Urinary bladder (tissue), 4 donors: ENCODE data around the gene FAM13A. TPM values are rescaled to one million over a fixed set of nuclear protein-coding genes. Genes with fewer than 3 reads are reported as not detected.
"Not testable (repeated sequence)": the region's sequence is repeated elsewhere in the genome, so short reads cannot be mapped to it uniquely, and the experiment has no call there.

ENCODE experiments used
- DNase-seq: peaks from one replicate; pipeline ENCODE4 v3.0.0-alpha.2; 2015; ENCODE audit errors: extremely low spot score
- H3K27ac ChIP-seq: one replicate; pipeline ENCODE4 v1.5.1; 2013; ENCODE audit warnings: low read depth, mild to moderate bottlenecking, moderate library complexity
- H3K36me3 ChIP-seq: one replicate; pipeline ENCODE4 v1.6.1; 2013; ENCODE audit warnings: mild to moderate bottlenecking, moderate library complexity; ENCODE audit not compliant: insufficient read depth
- H3K4me1 ChIP-seq: one replicate; pipeline ENCODE4 v1.6.1; 2013; ENCODE audit warnings: mild to moderate bottlenecking, moderate library complexity; ENCODE audit not compliant: insufficient read depth
- H3K4me3 ChIP-seq: one replicate; pipeline ENCODE4 v1.5.1; 2013; ENCODE audit warnings: low read depth, low read length
- WGBS: extraction: QIAGEN DNeasy Blood & Tissue Kit; methylation state at CpG from one replicate; pipeline ENCODE4 v1.1.7; 2013; 5-methylcytosine and 5-hydroxymethylcytosine counted together
- polyA plus RNA-seq: library from polyadenylated mRNA; stranded (reverse); fragments of 200-250 nt; gene quantifications from one replicate; pipeline ENCODE4 v1.2.3, GENCODE V29; 2013
- total RNA-seq: library from RNA; depleted of rRNA; stranded (reverse); fragments of >200 nt; gene quantifications from one replicate; pipeline ENCODE4 v1.2.3, GENCODE V29; 2014
- donor health status: healthy with polysubstance abuse.
- donor health status: healthy.

The FAM13A gene
- total and polyA plus RNA-seq, 2 donors = 21.9 to 85.3 TPM

- DNase-seq, H3K4me3 ChIP-seq, H3K36me3 ChIP-seq, H3K27ac ChIP-seq, H3K4me1 ChIP-seq: not testable (repeated sequence)
- WGBS = 49% methylated on average over 2 of the region's 2 CpGs
These were observed 859 bp upstream of the FAM13A start for GRCh38 chr4:89057844-89058243.

DNA sequence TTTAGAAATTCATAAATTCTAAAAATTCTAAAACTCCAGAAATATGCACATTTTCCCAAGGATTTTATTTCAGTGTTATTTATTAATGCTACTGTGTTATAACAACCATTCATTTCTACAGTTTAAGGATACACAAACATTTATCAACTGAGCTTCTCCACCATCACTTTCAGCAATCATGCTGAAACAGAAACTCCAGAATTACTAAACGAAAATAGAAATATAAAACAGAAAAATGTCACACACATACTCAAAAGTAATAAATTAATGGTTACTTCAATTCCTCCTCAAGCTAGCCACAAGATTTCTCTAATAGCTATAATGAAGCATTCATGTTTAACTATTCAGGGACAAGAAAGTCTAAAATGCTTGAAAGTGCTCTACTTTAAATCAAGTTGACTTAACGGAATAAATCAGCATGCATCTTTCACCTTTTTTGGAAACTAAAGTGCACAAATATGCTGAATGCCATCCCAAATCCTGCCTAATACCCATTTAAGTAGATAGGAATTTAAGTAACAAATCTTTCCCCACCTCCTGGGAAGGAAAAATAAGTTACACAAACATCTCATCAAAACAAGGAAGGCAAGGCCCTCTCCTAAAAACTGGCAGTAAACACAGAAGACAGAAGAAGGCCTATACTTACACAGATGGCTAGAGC is 563 bp downstream of the FAM13A start:
- Histone ChIP-seq H3K4me1 (no peaks in the 10 kb centered on the region), H3K27ac (peak overlapping the region; percentile 50), H3K4me3 (peak overlapping the region; percentile 58), H3K36me3 (no peaks in the 10 kb centered on the region)
- 13% methylated on average over 2 of the region's 2 CpGs for WGBS
- DNase-seq = no peak

DNA sequence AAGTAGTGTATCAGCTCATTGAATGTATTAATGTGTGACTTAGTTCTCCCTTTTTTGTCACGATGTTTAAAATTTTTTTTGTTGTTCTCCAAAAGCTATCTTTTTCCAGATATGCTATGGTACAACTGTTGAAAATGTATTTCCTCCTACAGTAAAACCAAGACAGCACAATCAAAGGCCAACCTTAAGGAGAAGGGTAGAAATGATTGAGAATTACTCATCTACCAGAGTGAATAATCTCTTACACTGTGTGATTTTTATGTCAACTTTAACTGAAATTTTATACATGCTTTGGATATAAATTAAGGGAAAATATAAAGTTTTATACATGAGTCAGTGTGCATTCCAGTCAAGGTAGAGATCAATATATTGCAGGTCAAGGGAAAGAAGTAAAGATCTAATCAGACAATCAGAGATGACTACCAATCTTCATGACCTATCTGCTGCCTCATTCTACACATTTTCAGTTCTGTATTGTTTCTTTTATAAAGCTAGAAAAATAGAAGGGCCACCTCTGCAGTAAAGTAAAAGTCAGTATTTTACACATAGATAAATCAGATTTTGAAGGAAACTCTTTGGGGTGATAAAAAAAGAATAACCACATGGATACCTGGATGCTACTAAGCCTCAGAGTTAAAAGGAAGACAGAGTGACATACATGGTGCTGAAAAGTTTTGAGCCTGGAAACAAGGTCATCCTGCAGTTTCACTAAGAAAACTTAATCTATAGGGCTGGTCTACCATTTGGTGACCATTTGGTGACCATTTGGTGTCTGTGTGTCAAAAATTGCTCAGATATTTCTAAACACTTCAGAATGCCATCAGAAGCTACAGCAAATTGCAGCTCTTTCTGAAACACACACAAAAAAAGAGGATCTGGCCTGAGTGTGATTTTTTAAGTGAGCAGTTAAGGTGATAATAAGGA is 1.6 kb downstream of the FAM13A start:
- peak overlapping the region; percentile 30 for H3K4me3 ChIP-seq
- no peak for DNase-seq
- WGBS = 56% methylated on average over 1 of the region's 1 CpG
- no peak overlapping the region for H3K27ac ChIP-seq
- no peaks in the 10 kb centered on the region for H3K4me1 ChIP-seq
- H3K36me3 ChIP-seq = no peaks in the 10 kb centered on the region

DNA sequence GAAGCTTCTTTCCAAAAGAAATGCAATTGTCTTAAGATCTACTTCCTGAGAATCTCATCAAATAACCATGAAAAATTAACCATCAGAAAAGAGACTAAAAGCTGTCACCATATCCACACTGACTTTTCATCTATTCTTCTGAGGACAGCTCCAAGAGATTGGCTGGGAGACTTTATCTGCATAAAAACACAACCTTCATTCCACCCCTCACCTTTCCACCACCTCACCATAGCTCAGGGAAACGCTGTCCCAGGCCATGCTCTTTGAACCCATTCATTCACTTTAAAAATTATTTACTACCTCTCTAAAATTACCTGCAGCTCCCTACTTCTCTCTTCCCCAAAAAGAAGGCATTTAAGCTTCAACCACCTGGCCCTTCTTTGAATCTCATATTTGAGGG is 2.4 kb downstream of the FAM13A start:
- no peaks in the 10 kb centered on the region for H3K36me3 ChIP-seq
- no peak for DNase-seq
- 28% methylated on average over 1 of the region's 1 CpG for WGBS
- no peaks in the 10 kb centered on the region for H3K4me1 ChIP-seq
- no peak overlapping the region for H3K4me3 ChIP-seq
- no peak overlapping the region for H3K27ac ChIP-seq

DNA sequence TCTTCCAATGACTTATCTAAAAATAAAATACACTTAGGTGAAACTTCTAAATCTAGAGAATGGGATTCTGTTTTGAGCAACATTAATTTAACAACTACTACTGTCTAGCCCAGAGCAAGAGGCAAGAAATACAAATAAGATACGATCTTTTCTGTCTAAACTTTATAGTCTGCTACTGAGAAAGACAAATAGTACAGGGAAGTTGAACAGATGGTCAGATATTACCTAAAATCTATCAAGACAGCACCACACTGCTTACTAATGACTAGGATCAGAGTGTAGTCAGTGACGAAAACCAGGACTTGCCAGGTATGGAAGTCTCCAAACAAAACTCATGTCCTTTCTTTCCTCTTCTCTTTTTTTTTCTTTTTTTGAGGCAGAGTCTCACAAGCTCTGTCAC is 7.1 kb downstream of the FAM13A start:
- 78% methylated on average over 2 of the region's 2 CpGs for WGBS
- Histone ChIP-seq H3K27ac (no peak overlapping the region), H3K4me1 (no peaks in the 10 kb centered on the region), H3K4me3 (no peak overlapping the region), H3K36me3 (no peaks in the 10 kb centered on the region)
- DNase-seq = no peak

- 75% methylated on average over 4 of the region's 4 CpGs for WGBS
- no peaks in the 10 kb centered on the region for H3K4me1 ChIP-seq
- H3K27ac ChIP-seq = no peak overlapping the region
- DNase-seq = no peak
- H3K36me3 ChIP-seq = no peaks in the 10 kb centered on the region
- no peak overlapping the region for H3K4me3 ChIP-seq
These were observed 7.9 kb downstream of the FAM13A start for GRCh38 chr4:89048906-89049601.

DNA sequence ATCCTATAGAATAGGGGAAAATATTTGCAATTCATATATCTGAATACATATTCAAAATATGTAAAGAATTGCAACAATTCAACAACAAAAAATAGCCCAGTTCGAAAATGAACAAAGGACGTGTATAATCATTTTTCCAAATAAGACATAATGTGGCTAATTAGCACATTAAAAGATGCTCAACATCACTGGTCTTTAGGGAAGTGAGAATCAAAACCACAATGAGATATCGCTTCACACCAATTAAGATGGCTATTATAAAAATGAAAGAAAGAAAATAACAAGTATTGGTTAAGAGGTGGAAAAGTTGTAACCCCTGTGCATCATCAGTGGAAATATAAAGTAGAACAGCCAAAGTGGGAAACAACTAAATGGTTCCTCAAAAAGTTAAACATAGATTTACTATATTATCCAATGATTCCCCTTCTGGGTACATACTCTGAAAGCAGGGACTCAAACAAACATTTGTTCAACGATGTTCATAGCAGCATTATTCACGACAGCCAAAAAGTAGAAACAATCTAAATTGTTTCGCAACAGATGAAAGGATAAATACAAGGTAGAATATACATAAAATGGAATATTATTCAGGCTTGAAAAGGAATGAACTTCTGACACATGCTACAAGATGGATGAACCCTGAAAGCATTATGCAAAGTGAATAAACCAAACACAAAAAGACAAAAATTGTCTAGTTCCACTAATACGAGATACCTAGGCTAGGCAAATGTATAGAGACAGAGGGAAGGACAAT is 12.7 kb downstream of the FAM13A start:
- Histone ChIP-seq H3K36me3 (no peaks in the 10 kb centered on the region), H3K27ac (no peak overlapping the region), H3K4me1 (no peaks in the 10 kb centered on the region), H3K4me3 (no peak overlapping the region)
- 95% methylated on average over 7 of the region's 7 CpGs for WGBS
- no peak for DNase-seq

DNA sequence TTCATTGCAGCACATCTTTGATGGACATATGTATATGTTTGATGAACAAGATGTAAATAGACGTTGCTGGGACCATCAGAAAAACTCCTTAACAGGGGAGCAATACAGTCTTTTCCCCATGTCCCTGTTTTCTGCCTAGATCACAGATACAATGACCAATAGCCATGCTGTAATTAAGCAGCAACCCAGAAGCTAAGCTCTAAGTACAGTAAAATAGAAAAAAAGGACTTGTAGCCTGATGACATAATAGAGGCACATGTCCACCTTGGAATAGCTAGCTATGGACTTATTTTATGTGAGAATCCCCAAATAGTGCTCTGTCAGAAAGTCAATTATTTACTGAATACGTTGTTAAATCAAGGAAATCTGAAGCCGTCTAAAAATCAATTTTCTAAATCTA is 14.9 kb downstream of the FAM13A start:
- Histone ChIP-seq H3K4me3 (no peak overlapping the region), H3K4me1 (no peaks in the 10 kb centered on the region), H3K36me3 (no peaks in the 10 kb centered on the region), H3K27ac (no peak overlapping the region)
- DNase-seq = no peak
- WGBS = 88% methylated on average over 3 of the region's 3 CpGs

DNA sequence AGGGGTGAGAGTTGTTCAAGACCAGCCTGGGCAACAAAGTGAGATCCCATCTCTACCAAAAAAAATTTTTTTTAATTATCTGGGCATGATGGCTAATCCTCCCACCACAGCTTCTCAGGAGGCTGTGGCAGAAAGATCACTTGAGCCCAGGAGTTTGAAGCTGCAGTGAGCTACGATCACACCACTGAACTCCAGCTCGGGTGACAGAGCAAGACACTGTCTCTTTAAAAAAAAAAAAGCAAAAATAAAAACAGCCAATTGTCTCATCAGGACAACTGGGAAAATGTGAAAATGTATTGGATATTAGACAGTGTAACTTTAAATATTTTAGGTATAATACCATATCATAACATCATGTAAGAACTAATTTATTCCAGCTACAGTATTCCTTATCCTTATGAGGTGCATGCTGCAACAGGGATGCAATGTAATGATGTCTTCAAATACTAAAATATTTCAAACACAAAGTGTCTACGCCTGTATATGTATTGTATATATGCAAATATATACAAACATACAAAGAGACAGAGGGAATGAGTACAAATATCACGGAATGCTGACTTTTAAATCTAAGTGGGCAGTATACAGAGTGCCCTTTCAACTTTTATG is 17.2 kb downstream of the FAM13A start:
- Histone ChIP-seq H3K4me3 (no peak overlapping the region), H3K4me1 (no peaks in the 10 kb centered on the region), H3K27ac (no peak overlapping the region), H3K36me3 (no peaks in the 10 kb centered on the region)
- WGBS = 67% methylated on average over 4 of the region's 4 CpGs
- DNase-seq = no peak

DNA sequence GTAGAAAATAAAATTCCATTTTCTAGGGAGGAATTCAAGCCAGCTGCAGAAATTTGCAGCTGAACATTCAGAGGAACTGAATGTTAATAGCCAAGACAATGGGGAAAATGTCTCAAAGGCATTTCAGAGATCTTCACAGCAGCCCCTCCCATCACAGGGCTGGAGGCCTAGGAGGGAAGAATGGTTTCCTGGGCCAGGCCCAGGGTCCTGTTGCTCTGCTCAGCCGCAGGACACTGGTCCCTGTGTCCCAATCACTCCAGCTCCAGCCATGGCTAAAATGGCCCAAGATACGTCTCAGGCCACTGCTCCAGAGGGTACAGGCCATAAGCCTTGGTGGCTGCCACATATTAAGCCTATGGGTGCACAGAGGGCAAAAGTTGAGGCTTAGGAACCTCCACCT is 20.4 kb downstream of the FAM13A start:
- H3K27ac ChIP-seq = no peak overlapping the region
- WGBS = 100% methylated on average over 2 of the region's 2 CpGs
- H3K4me1 ChIP-seq = no peaks in the 10 kb centered on the region
- H3K4me3 ChIP-seq = no peak overlapping the region
- no peaks in the 10 kb centered on the region for H3K36me3 ChIP-seq
- DNase-seq = no peak

DNA sequence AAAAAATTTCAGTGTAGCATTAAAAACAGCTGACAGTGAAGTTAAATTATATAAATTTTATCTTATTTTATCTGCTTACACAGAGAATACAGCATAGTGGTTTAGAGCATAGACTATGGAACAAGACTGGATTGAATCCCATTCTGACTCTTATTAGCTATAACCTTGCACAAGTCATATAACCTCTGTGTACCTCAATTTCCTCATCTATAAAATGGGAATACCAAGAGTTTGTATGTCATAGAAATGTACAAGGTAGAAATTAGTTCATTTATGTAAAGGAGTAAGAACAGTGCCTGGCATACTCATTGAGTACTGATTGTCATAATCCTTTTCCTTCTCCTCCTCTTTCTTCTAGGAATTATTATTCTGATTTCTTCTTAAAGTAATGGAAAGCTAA is 25.7 kb downstream of the FAM13A start:
- Histone ChIP-seq H3K4me1 (no peaks in the 10 kb centered on the region), H3K36me3 (no peaks in the 10 kb centered on the region), H3K27ac (no peak overlapping the region), H3K4me3 (no peak overlapping the region)
- no peak for DNase-seq

DNA sequence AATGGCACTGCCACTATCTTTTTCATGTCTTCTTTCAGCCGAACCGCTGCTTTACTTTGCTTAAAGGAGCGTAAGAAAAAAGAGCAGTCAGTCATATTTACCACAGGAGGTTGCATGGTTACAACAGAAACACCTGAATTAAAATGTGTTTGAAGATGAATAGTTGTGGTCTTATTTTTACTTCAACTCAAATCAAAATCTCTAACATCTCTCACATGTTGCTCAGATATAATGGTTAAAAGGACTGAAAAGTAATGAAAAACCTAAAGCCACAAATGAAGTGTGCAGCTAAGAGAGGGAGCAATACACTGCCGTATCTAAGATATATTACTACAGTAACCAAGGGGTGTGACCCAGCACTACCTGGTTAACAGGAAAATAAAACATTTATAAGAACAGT is 27.4 kb downstream of the FAM13A start:
- Histone ChIP-seq H3K36me3 (no peaks in the 10 kb centered on the region), H3K27ac (no peak overlapping the region), H3K4me1 (no peaks in the 10 kb centered on the region), H3K4me3 (no peak overlapping the region)
- WGBS = 91% methylated on average over 4 of the region's 4 CpGs
- no peak for DNase-seq

DNA sequence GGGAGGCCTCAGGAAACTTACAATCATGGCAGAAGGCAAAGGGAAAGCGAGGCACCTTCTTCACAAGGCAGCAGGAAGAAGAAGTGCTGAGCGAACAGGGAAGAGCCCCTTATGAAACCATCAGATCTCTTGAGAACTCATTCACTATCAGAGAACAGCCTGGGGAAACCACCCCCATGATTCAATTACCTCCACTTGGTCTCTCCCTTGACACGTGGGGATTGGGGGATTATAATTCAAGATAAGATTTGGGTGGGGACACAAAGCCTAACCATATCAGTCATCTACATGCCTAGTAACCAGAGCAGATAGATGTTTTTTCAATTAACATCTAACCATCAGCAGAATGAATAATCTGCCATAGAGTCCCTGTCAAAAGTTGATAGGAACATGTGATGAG is 30.4 kb downstream of the FAM13A start:
- 74% methylated on average over 3 of the region's 3 CpGs for WGBS
- no peak overlapping the region for H3K4me3 ChIP-seq
- H3K4me1 ChIP-seq = no peaks in the 10 kb centered on the region

More for the DNA sequence above, 30.4 kb downstream of the FAM13A start:
- Histone ChIP-seq H3K36me3 (no peaks in the 10 kb centered on the region), H3K27ac (no peak overlapping the region)
- no peak for DNase-seq
